ENCODE data around the gene LGALS3BP.
A peak's percentile ranks its signal among the peaks of the same experiment; 100 is the strongest.

GRCh38 chr17:78924481-78925151 lies 55.1 kb downstream of the LGALS3BP start:
- TF ChIP-seq CTCF (IDR thresholded peaks at IDR 0.05) (no peak), POLR2AphosphoS5 (IDR thresholded peaks at IDR 0.05) (peak in 1 of 4 donors; percentile 7)

Data from sigmoid colon (tissue), 4 donors.